ENCODE measurements around the gene ANXA3.

DNA sequence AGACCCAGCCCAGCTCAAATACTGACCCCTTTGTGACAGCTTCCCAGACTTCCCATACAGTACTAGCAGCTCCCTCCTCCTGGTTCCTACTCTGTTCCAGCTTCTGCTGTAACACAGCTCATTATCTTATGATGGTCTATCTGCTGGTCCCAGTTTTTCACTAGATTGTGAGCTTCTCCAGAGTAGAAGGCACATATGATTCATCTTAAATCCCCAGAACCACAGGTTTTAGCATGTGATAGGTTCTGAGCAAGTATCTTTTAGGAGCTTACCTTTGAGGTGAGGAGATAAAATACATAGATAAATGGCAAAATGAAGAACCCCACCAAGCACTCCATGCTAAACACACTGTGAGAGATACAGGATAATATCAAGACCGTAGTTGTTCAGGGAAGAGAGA, 27.6 kb upstream of the ANXA3 start:
- TF ChIP-seq, protein P1, sequence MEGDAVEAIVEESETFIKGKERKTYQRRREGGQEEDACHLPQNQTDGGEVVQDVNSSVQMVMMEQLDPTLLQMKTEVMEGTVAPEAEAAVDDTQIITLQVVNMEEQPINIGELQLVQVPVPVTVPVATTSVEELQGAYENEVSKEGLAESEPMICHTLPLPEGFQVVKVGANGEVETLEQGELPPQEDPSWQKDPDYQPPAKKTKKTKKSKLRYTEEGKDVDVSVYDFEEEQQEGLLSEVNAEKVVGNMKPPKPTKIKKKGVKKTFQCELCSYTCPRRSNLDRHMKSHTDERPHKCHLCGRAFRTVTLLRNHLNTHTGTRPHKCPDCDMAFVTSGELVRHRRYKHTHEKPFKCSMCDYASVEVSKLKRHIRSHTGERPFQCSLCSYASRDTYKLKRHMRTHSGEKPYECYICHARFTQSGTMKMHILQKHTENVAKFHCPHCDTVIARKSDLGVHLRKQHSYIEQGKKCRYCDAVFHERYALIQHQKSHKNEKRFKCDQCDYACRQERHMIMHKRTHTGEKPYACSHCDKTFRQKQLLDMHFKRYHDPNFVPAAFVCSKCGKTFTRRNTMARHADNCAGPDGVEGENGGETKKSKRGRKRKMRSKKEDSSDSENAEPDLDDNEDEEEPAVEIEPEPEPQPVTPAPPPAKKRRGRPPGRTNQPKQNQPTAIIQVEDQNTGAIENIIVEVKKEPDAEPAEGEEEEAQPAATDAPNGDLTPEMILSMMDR (IDR thresholded peaks at IDR 0.05): no peak
- TF ChIP-seq POLR2A (IDR thresholded peaks at IDR 0.05) (no peak), POLR2AphosphoS5 (IDR thresholded peaks at IDR 0.05) (no peak)
